Neural progenitor cell (in vitro differentiated cells): Measurements from ENCODE around the gene KIAA1958. TPM values are rescaled to one million over a fixed set of nuclear protein-coding genes. Genes with fewer than 3 reads are reported as not detected.
"Not testable (repeated sequence)": the region's sequence is repeated elsewhere in the genome, so short reads cannot be mapped to it uniquely, and the experiment has no call there.

Source experiments
- DNase-seq: peaks from one replicate; pipeline ENCODE4 v3.0.0-alpha.2; 2016; ENCODE audit warnings: low spot score
- H2AFZ ChIP-seq: fragments of 200-600 bp; sonication (generic); replicated peaks from 2 replicates; pipeline ENCODE4 v1.6.1; 2016; ENCODE audit warnings: antibody characterized with exemption
- H3F3A ChIP-seq: fragments of 200-600 bp; sonication (generic); 2 replicates; pipeline ENCODE4 v1.6.1; 2016; ENCODE audit warnings: antibody characterized with exemption, low read depth
- H3K27ac ChIP-seq: fragments of 200-600 bp; sonication (generic); 2 replicates; pipeline ENCODE4 v1.5.1; 2016; ENCODE audit warnings: mild to moderate bottlenecking
- H3K27me3 ChIP-seq: fragments of 200-600 bp; sonication (generic); 2 replicates; pipeline ENCODE4 v1.6.1; 2016; ENCODE audit warnings: mild to moderate bottlenecking, moderate library complexity
- H3K36me3 ChIP-seq: fragments of 200-600 bp; sonication (generic); 2 replicates; pipeline ENCODE4 v1.5.1; 2016
- H3K4me1 ChIP-seq: fragments of 200-600 bp; sonication (generic); 2 replicates; pipeline ENCODE4 v1.6.1; 2016; ENCODE audit warnings: mixed run types
- H3K4me2 ChIP-seq: fragments of 200-600 bp; sonication (generic); 2 replicates; pipeline ENCODE4 v1.6.1; 2016
- H3K4me3 ChIP-seq: fragments of 200-600 bp; sonication (generic); 2 replicates; pipeline ENCODE4 v1.5.1; 2016
- H3K79me2 ChIP-seq: fragments of 200-600 bp; sonication (generic); 2 replicates; pipeline ENCODE4 v1.6.1; 2016; ENCODE audit warnings: low read depth
- H3K9ac ChIP-seq: fragments of 200-600 bp; sonication (generic); 2 replicates; pipeline ENCODE4 v1.6.1; 2016
- H3K9me3 ChIP-seq: fragments of 200-600 bp; sonication (generic); 2 replicates; pipeline ENCODE4 v1.5.1; 2016; ENCODE audit warnings: low read depth
- H4K20me1 ChIP-seq: fragments of 200-600 bp; sonication (generic); 2 replicates; pipeline ENCODE4 v1.6.1; 2016; ENCODE audit warnings: low read depth
- H3K27ac Mint-ChIP-seq: 3 replicates; pipeline ENCODE4 v1.8.0; 2021; ENCODE audit warnings: mixed read lengths
- H3K27me3 Mint-ChIP-seq: 2 replicates; pipeline ENCODE4 v1.8.0; 2022; ENCODE audit warnings: low read depth, mild to moderate bottlenecking, inconsistent platforms, moderate library complexity, mixed read lengths; ENCODE audit not compliant: insufficient read depth
- H3K36me3 Mint-ChIP-seq: 3 replicates; pipeline ENCODE4 v1.8.0; 2021; ENCODE audit warnings: mixed read lengths
- H3K4me1 Mint-ChIP-seq: 3 replicates; pipeline ENCODE4 v1.8.0; 2021; ENCODE audit warnings: mixed read lengths
- H3K4me3 Mint-ChIP-seq: 3 replicates; pipeline ENCODE4 v1.8.0; 2021; ENCODE audit warnings: mild to moderate bottlenecking, moderate library complexity, mixed read lengths
- H3K9me3 Mint-ChIP-seq: 3 replicates; pipeline ENCODE4 v1.8.0; 2020; ENCODE audit warnings: mixed read lengths
- CTCF ChIP-seq: fragments of 200-600 bp; sonication (generic); IDR thresholded peaks from 2 replicates; pipeline ENCODE4 v1.5.1; 2017; ENCODE audit warnings: antibody characterized with exemption, mild to moderate bottlenecking
- EZH2 ChIP-seq: fragments of 200-600 bp; sonication (generic); IDR thresholded peaks from 2 replicates; pipeline ENCODE4 v1.6.1; 2017; ENCODE audit warnings: antibody characterized with exemption, mild to moderate bottlenecking, moderate library complexity
- EZH2phosphoT487 ChIP-seq: fragments of 200-600 bp; sonication (generic); IDR thresholded peaks from 2 replicates; pipeline ENCODE4 v1.6.1; 2017; ENCODE audit warnings: antibody characterized with exemption
- total RNA-seq: library from RNA; depleted of rRNA; stranded (reverse); fragments of >200 nt; gene quantifications from 2 replicates; pipeline ENCODE4 v1.2.3, GENCODE V29; 2015; ENCODE audit warnings: low replicate concordance

KIAA1958 gene
- total RNA-seq, 1 donor from 2014 or later = 31.4 TPM

GRCh38 chr9:112669326-112669725 is 182.7 kb downstream of the KIAA1958 start:
- Histone ChIP-seq H2AFZ (no peak overlapping the region), H3K36me3 (no peaks in the 10 kb centered on the region), H3K27ac (no peak overlapping the region), H3K79me2 (no peaks in the 10 kb centered on the region), H3K4me3 (no peak overlapping the region), H3K4me1 (no peaks in the 10 kb centered on the region), H3K27me3 (no peaks in the 10 kb centered on the region), H4K20me1 (peaks cover 4% of the 10 kb centered on the region), H3K9me3 (no peaks in the 10 kb centered on the region), H3K9ac (no peak overlapping the region), H3K4me2 (no peak overlapping the region), H3F3A (no peaks in the 10 kb centered on the region)
- Mint-ChIP-seq H3K9me3 (no peaks in the 10 kb centered on the region), H3K27me3 (no peaks in the 10 kb centered on the region), H3K27ac (no peak overlapping the region), H3K36me3 (peaks cover 6% of the 10 kb centered on the region), H3K4me1 (no peaks in the 10 kb centered on the region), H3K4me3 (no peak overlapping the region)
- TF ChIP-seq EZH2phosphoT487 (no peak), EZH2 (no peak), CTCF (no peak)
- DNase-seq = no peak

GRCh38 chr9:112670991-112671625 is 184.5 kb downstream of the KIAA1958 start:
- DNase-seq = no peak
- H3F3A ChIP-seq = no peaks in the 10 kb centered on the region
- H3K9ac ChIP-seq = no peak overlapping the region
- no peaks in the 10 kb centered on the region for H3K36me3 ChIP-seq
- H3K4me1 ChIP-seq = no peaks in the 10 kb centered on the region
- no peaks in the 10 kb centered on the region for H3K79me2 ChIP-seq
- no peaks in the 10 kb centered on the region for H3K27me3 ChIP-seq
- peaks cover 6% of the 10 kb centered on the region for H3K36me3 Mint-ChIP-seq
- no peaks in the 10 kb centered on the region for H3K4me1 Mint-ChIP-seq
- H3K9me3 Mint-ChIP-seq = no peaks in the 10 kb centered on the region
- no peaks in the 10 kb centered on the region for H3K9me3 ChIP-seq
- H3K4me3 ChIP-seq = no peak overlapping the region
- peaks cover 4% of the 10 kb centered on the region for H4K20me1 ChIP-seq
- TF ChIP-seq EZH2 (no peak), CTCF (no peak), EZH2phosphoT487 (no peak)
- no peak overlapping the region for H3K27ac Mint-ChIP-seq
- H3K4me3 Mint-ChIP-seq = no peak overlapping the region
- H2AFZ ChIP-seq = no peak overlapping the region
- no peaks in the 10 kb centered on the region for H3K27me3 Mint-ChIP-seq
- no peak overlapping the region for H3K27ac ChIP-seq
- H3K4me2 ChIP-seq = no peak overlapping the region

GRCh38 chr9:112673221-112673620 is 186.6 kb downstream of the KIAA1958 start:
- not testable (repeated sequence) for H3K9me3 Mint-ChIP-seq, H3K27ac Mint-ChIP-seq, DNase-seq, H3K4me3 Mint-ChIP-seq, H3K79me2 ChIP-seq, H4K20me1 ChIP-seq, H3K27me3 ChIP-seq, H3K9me3 ChIP-seq, H3K27ac ChIP-seq, H3K4me1 Mint-ChIP-seq, H3K36me3 ChIP-seq, H3K27me3 Mint-ChIP-seq, H2AFZ ChIP-seq, H3K9ac ChIP-seq, H3K4me1 ChIP-seq, H3K4me3 ChIP-seq, H3F3A ChIP-seq, H3K4me2 ChIP-seq
- H3K36me3 Mint-ChIP-seq = peaks cover 13% of the 10 kb centered on the region

GRCh38 chr9:112677040-112677439 is 190.4 kb downstream of the KIAA1958 start:
- Histone ChIP-seq H3K4me1 (peaks cover 4% of the 10 kb centered on the region), H3K4me3 (no peak overlapping the region), H3K9me3 (peaks cover 5% of the 10 kb centered on the region), H3K9ac (no peak overlapping the region), H3K36me3 (no peaks in the 10 kb centered on the region), H3K27me3 (no peaks in the 10 kb centered on the region), H2AFZ (no peak overlapping the region), H3K27ac (no peak overlapping the region), H3F3A (no peaks in the 10 kb centered on the region), H4K20me1 (no peaks in the 10 kb centered on the region), H3K79me2 (no peaks in the 10 kb centered on the region), H3K4me2 (no peak overlapping the region)
- H3K4me3 Mint-ChIP-seq = no peak overlapping the region
- DNase-seq = no peak
- no peak for TF ChIP-seq CTCF
- no peak for TF ChIP-seq EZH2
- no peak for TF ChIP-seq EZH2phosphoT487
- no peaks in the 10 kb centered on the region for H3K4me1 Mint-ChIP-seq
- H3K36me3 Mint-ChIP-seq = peaks cover 7% of the 10 kb centered on the region
- no peaks in the 10 kb centered on the region for H3K27me3 Mint-ChIP-seq
- peaks cover 13% of the 10 kb centered on the region for H3K9me3 Mint-ChIP-seq
- no peak overlapping the region for H3K27ac Mint-ChIP-seq
